GM12864 (cell line): ENCODE measurements around the gene SCRN3.

ENCODE experiments used
- DNase-seq: peaks from one replicate; pipeline ENCODE4 v3.0.0-alpha.2; 2011; ENCODE audit warnings: low read depth
- H3K4me3 ChIP-seq: 2 replicates; pipeline ENCODE4 v1.5.1; 2011; ENCODE audit warnings: mild to moderate bottlenecking, low read depth, low read length, control low read depth
- CTCF ChIP-seq: IDR thresholded peaks from 2 replicates; pipeline ENCODE4 v1.5.1; 2011; ENCODE audit warnings: low read depth, mild to moderate bottlenecking, moderate library complexity, low read length, control low read depth, inconsistent platforms; ENCODE audit errors: missing control alignments

SCRN3 gene

GRCh38 chr2:174412256-174412655, 16.7 kb downstream of the SCRN3 start:
- no peak overlapping the region for H3K4me3 ChIP-seq
- DNase-seq, result no peak
- TF ChIP-seq CTCF, result no peak

- no peak overlapping the region for H3K4me3 ChIP-seq
- no peak for DNase-seq
- no peak for TF ChIP-seq CTCF
These were observed 32.7 kb downstream of the SCRN3 start for GRCh38 chr2:174428214-174428613.

GRCh38 chr2:174430066-174430465, 34.5 kb downstream of the SCRN3 start:
- H3K4me3 ChIP-seq, result no peak overlapping the region
- no peak for TF ChIP-seq CTCF
- DNase-seq, result no peak

- no peak overlapping the region for H3K4me3 ChIP-seq
- DNase-seq, result no peak
- TF ChIP-seq CTCF, result no peak
These were observed 36.4 kb downstream of the SCRN3 start for GRCh38 chr2:174431902-174432301.

GRCh38 chr2:174436351-174436750, 40.8 kb downstream of the SCRN3 start:
- DNase-seq, result no peak
- TF ChIP-seq CTCF, result no peak
- no peak overlapping the region for H3K4me3 ChIP-seq

GRCh38 chr2:174438146-174438886, 42.8 kb downstream of the SCRN3 start:
- DNase-seq, result no peak
- H3K4me3 ChIP-seq, result no peak overlapping the region
- no peak for TF ChIP-seq CTCF

GRCh38 chr2:174439323-174439722, 43.8 kb downstream of the SCRN3 start:
- no peak for DNase-seq
- no peak overlapping the region for H3K4me3 ChIP-seq
- no peak for TF ChIP-seq CTCF
